Astrocyte (in vitro differentiated cells and primary cell): Measurements from ENCODE around the gene ESRRA. TPM values are rescaled to one million over a fixed set of nuclear protein-coding genes. Genes with fewer than 3 reads are reported as not detected.

Experiments
- DNase-seq: peaks from one replicate; pipeline ENCODE4 v3.0.0-alpha.2; 2010; ENCODE audit warnings: low read depth
- FAIRE-seq: peaks from 2 replicates; lab custom pipeline; 2011; peaks lifted over from hg19 to GRCh38; lab: Jason Lieb, UNC
- H2AFZ ChIP-seq: 2 replicates; pipeline ENCODE4 v1.6.0; 2012; ENCODE audit warnings: low read depth, low read length, inconsistent platforms
- H3K27ac ChIP-seq: 2 replicates; pipeline ENCODE4 v1.5.1; 2011; ENCODE audit warnings: low read depth, low read length, inconsistent platforms
- H3K27me3 ChIP-seq: 2 replicates; pipeline ENCODE4 v1.6.0; 2011; ENCODE audit warnings: low read length, inconsistent platforms; ENCODE audit not compliant: insufficient read depth
- H3K36me3 ChIP-seq: 2 replicates; pipeline ENCODE4 v1.5.1; 2011; ENCODE audit warnings: low read length, inconsistent platforms; ENCODE audit not compliant: insufficient read depth
- H3K4me1 ChIP-seq: 2 replicates; pipeline ENCODE4 v1.5.1; 2011; ENCODE audit warnings: low read length, inconsistent platforms; ENCODE audit not compliant: insufficient read depth
- H3K4me2 ChIP-seq: 2 replicates; pipeline ENCODE4 v1.6.0; 2012; ENCODE audit warnings: low read length, inconsistent platforms
- H3K4me3 ChIP-seq: 2 replicates; pipeline ENCODE4 v1.5.1; 2011; ENCODE audit warnings: low read depth, mild to moderate bottlenecking, low read length, inconsistent platforms; ENCODE audit not compliant: insufficient read depth
- H3K79me2 ChIP-seq: 2 replicates; pipeline ENCODE4 v1.6.0; 2012; ENCODE audit warnings: mild to moderate bottlenecking, low read length, inconsistent platforms; ENCODE audit not compliant: insufficient read depth
- H3K9ac ChIP-seq: 2 replicates; pipeline ENCODE4 v1.6.0; 2012; ENCODE audit warnings: mild to moderate bottlenecking, low read length, inconsistent platforms
- H3K9me3 ChIP-seq: 2 replicates; pipeline ENCODE4 v1.5.1; 2012; ENCODE audit warnings: low read depth, mild to moderate bottlenecking, low read length, inconsistent platforms; ENCODE audit not compliant: insufficient read depth
- H4K20me1 ChIP-seq: 2 replicates; pipeline ENCODE4 v1.6.0; 2012; ENCODE audit warnings: low read length, inconsistent platforms; ENCODE audit not compliant: insufficient read depth
- H3K27ac Mint-ChIP-seq: one replicate; pipeline ENCODE4 v1.8.0; 2021; ENCODE audit warnings: mild to moderate bottlenecking, mixed read lengths; ENCODE audit not compliant: unreplicated experiment
- H3K27me3 Mint-ChIP-seq: one replicate; pipeline ENCODE4 v1.8.0; 2021; ENCODE audit warnings: low read depth, mixed read lengths; ENCODE audit not compliant: unreplicated experiment
- H3K36me3 Mint-ChIP-seq: one replicate; pipeline ENCODE4 v1.8.0; 2021; ENCODE audit warnings: low read depth, mixed read lengths; ENCODE audit not compliant: unreplicated experiment
- H3K4me1 Mint-ChIP-seq: one replicate; pipeline ENCODE4 v1.8.0; 2021; ENCODE audit warnings: low read depth, mixed read lengths; ENCODE audit not compliant: unreplicated experiment
- H3K4me3 Mint-ChIP-seq: one replicate; pipeline ENCODE4 v1.8.0; 2021; ENCODE audit warnings: mild to moderate bottlenecking, moderate library complexity, mixed read lengths; ENCODE audit not compliant: unreplicated experiment
- H3K9me3 Mint-ChIP-seq: one replicate; pipeline ENCODE4 v1.8.0; 2021; ENCODE audit warnings: mild to moderate bottlenecking, mixed read lengths; ENCODE audit not compliant: unreplicated experiment
- EZH2 ChIP-seq: IDR thresholded peaks from 2 replicates; pipeline ENCODE4 v1.6.1; 2012; ENCODE audit warnings: mild to moderate bottlenecking, low read length, inconsistent platforms; ENCODE audit not compliant: insufficient read depth
- total RNA-seq: library from RNA; stranded (reverse); gene quantifications from 2 replicates; pipeline ENCODE4 v1.2.1, GENCODE V29; 2021
- TF ChIP-seq, protein P1 (sequence below): IDR thresholded peaks from 2 replicates; pipeline ENCODE4 v1.5.1; 2011; ENCODE audit warnings: low read depth, mild to moderate bottlenecking, inconsistent platforms, low read length, moderate library complexity; ENCODE audit not compliant: insufficient read depth

The ESRRA gene
- total RNA-seq, 1 donor from 2014 or later: 26.3 TPM

DNA sequence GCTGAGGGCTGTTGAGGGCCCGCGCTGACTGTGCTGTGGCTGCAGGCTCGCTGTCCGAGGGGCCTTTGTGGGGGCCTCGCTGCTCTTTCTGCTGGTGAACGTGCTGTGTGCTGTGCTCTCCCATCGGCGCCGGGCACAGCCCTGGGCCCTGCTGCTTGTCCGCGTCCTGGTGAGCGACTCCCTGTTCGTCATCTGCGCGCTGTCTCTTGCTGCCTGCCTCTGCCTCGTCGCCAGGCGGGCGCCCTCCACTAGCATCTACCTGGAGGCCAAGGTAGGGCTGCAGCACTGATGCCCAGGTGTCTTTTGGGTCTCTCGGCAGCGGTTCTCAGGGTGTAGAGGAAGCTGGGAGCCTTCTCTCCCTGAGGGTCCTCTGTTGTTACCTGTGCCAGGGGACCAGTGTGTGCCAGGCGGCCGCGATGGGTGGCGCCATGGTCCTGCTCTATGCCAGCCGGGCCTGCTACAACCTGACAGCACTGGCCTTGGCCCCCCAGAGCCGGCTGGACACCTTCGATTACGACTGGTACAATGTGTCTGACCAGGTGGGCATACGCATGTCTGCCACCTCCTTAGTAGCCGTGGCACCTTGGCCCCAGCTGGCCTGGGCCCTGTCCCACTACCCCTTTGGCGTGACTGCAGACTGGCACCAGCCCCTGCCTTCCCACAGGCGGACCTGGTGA, 17.5 kb upstream of the ESRRA start:
- Histone ChIP-seq H3K4me1 (peaks cover 13% of the 10 kb centered on the region), H3K9me3 (no peaks in the 10 kb centered on the region), H3K4me3 (no peak overlapping the region), H3K36me3 (no peaks in the 10 kb centered on the region), H4K20me1 (peaks cover 20% of the 10 kb centered on the region), H3K4me2 (no peak overlapping the region), H2AFZ (no peak overlapping the region), H3K27ac (no peak overlapping the region), H3K9ac (no peak overlapping the region), H3K27me3 (peaks cover 24% of the 10 kb centered on the region), H3K79me2 (peaks cover 16% of the 10 kb centered on the region)
- Mint-ChIP-seq H3K4me3 (no peak overlapping the region), H3K27me3 (peaks cover 20% of the 10 kb centered on the region), H3K4me1 (peaks cover 3% of the 10 kb centered on the region), H3K27ac (no peak overlapping the region), H3K9me3 (no peaks in the 10 kb centered on the region), H3K36me3 (peaks cover 4% of the 10 kb centered on the region)
- DNase-seq (no peak), FAIRE-seq (no peak)
- TF ChIP-seq EZH2: no peak
- TF ChIP-seq, protein P1, sequence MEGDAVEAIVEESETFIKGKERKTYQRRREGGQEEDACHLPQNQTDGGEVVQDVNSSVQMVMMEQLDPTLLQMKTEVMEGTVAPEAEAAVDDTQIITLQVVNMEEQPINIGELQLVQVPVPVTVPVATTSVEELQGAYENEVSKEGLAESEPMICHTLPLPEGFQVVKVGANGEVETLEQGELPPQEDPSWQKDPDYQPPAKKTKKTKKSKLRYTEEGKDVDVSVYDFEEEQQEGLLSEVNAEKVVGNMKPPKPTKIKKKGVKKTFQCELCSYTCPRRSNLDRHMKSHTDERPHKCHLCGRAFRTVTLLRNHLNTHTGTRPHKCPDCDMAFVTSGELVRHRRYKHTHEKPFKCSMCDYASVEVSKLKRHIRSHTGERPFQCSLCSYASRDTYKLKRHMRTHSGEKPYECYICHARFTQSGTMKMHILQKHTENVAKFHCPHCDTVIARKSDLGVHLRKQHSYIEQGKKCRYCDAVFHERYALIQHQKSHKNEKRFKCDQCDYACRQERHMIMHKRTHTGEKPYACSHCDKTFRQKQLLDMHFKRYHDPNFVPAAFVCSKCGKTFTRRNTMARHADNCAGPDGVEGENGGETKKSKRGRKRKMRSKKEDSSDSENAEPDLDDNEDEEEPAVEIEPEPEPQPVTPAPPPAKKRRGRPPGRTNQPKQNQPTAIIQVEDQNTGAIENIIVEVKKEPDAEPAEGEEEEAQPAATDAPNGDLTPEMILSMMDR: no peak

DNA sequence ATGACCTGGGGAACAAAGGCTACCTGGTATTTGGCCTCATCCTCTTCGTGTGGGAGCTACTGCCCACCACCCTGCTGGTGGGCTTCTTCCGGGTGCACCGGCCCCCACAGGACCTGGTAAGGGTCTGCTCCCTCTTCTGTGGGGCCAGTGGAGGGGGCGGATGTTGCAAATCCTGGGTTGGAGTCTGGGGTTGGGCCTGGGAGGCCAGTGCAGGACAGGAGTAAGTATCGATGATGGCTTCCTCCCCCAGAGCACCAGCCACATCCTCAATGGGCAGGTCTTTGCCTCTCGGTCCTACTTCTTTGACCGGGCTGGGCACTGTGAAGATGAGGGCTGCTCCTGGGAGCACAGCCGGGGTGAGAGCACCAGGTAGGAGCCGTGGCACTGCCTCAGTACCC, 17.0 kb upstream of the ESRRA start:
- Histone ChIP-seq H3K4me1 (peaks cover 13% of the 10 kb centered on the region), H3K27me3 (peaks cover 29% of the 10 kb centered on the region), H3K27ac (no peak overlapping the region), H3K79me2 (peaks cover 11% of the 10 kb centered on the region), H3K36me3 (no peaks in the 10 kb centered on the region), H3K4me3 (no peak overlapping the region), H3K4me2 (no peak overlapping the region), H3K9ac (no peak overlapping the region), H2AFZ (no peak overlapping the region), H4K20me1 (peaks cover 24% of the 10 kb centered on the region), H3K9me3 (no peaks in the 10 kb centered on the region)
- Mint-ChIP-seq H3K27ac (no peak overlapping the region), H3K4me3 (no peak overlapping the region), H3K4me1 (peaks cover 3% of the 10 kb centered on the region), H3K27me3 (peaks cover 25% of the 10 kb centered on the region), H3K9me3 (no peaks in the 10 kb centered on the region), H3K36me3 (peaks cover 4% of the 10 kb centered on the region)
- DNase-seq: no peak
- FAIRE-seq: no peak
- TF ChIP-seq EZH2: no peak
- TF ChIP-seq, protein P1: no peak

DNA sequence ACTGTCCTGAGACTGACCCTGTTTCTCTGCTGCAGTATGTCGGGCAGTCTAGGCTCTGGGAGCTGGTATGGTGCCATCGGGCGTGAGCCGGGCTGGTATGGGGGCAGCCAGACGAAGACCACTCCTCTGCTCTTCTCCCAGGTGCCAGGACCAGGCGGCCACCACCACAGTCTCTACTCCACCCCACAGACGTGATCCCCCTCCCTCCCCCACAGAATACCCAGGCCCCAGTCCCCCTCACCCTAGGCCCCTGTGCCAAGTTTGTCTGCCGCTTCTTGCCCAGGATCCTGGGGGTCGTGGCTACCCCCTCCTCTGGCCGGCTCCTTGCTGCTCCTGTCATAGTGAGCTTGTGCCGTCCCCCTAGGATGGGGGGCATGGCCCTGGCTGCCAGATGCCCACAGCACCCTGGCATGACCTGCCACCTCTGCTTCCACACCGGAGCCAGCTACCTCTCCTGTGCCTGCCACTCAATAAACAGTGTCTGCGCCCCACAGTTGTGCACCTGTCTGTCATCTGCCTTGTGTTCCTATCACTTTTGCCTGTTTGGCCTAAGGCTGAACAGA, 16.2 kb upstream of the ESRRA start:
- H3K4me3 Mint-ChIP-seq: no peak overlapping the region
- FAIRE-seq (no peak), DNase-seq (no peak)
- no peak overlapping the region for H3K4me3 ChIP-seq
- peaks cover 4% of the 10 kb centered on the region for H3K36me3 Mint-ChIP-seq
- no peak overlapping the region for H3K4me2 ChIP-seq
- TF ChIP-seq EZH2: no peak
- TF ChIP-seq, protein P1: no peak
- H3K36me3 ChIP-seq: no peaks in the 10 kb centered on the region
- peaks cover 3% of the 10 kb centered on the region for H3K4me1 Mint-ChIP-seq
- peaks cover 35% of the 10 kb centered on the region for H3K27me3 ChIP-seq
- H3K27me3 Mint-ChIP-seq: peaks cover 27% of the 10 kb centered on the region
- H3K27ac ChIP-seq: no peak overlapping the region
- H3K27ac Mint-ChIP-seq: no peak overlapping the region
- H3K9ac ChIP-seq: no peak overlapping the region
- no peaks in the 10 kb centered on the region for H3K9me3 Mint-ChIP-seq
- no peak overlapping the region for H2AFZ ChIP-seq
- H3K9me3 ChIP-seq: no peaks in the 10 kb centered on the region
- peaks cover 4% of the 10 kb centered on the region for H3K79me2 ChIP-seq
- H3K4me1 ChIP-seq: peaks cover 9% of the 10 kb centered on the region
- peaks cover 25% of the 10 kb centered on the region for H4K20me1 ChIP-seq
